Body of pancreas (tissue), 4 donors: ENCODE data around the gene RMDN3.

Experiments used
- CTCF ChIP-seq, 7 experiments: fragments of 450-650 bp in 4 of 7; fragments of 200-600 bp in 3 of 7; sonication (generic) in 3 of 7; IDR thresholded peaks; one replicate each; pipeline ENCODE4 v1.5.1; 2016 to 2019; ENCODE audit warnings: antibody characterized with exemption in 7 of 7
- POLR2A ChIP-seq, 3 donors: fragments of 450-650 bp; IDR thresholded peaks; one replicate each; pipeline ENCODE4 v1.6.1; 2016; ENCODE audit warnings: antibody characterized with exemption in 3 of 3, mild to moderate bottlenecking in 2 of 3

GRCh38 chr15:40773496-40773895 is 18.4 kb upstream of the RMDN3 start:
- TF ChIP-seq CTCF (IDR thresholded peaks at IDR 0.05) (no peak), POLR2A (IDR thresholded peaks at IDR 0.05) (no peak)
